ENCODE results near the gene HNMT. TPM values are rescaled to one million over a fixed set of nuclear protein-coding genes. Genes with fewer than 3 reads are reported as not detected.

The HNMT gene
- total and polyA plus RNA-seq, 2 of the 8 experiments (the other 6 are each of a cell fraction or from before 2014, with no cell fraction given): 1.6 to 3.6 TPM

DNA sequence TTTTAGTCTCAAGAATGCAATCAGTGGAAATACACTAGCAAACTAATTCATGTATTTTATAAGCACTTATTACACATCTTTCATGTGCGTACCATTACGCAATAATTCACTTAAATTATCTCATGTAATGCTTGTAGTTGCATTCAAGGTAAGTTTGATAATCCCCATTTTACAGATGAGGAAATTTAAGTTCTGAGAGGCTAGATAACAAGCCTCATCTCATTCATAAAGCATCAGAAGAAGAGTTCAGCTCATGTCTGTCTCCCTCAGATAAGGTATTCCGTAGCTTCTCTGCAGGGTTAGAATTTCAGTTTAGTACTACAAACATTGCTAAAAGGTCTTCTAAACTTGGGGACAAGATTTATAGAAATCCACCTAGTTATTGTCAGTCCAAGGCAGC lies 47.8 kb downstream of the HNMT start:
- FAIRE-seq (no peak), DNase-seq (ENCODE audit: low read depth in 1 of 2, low spot score in 2 of 2) (no peak)
- no peak for TF ChIP-seq TBP (IDR thresholded peaks at IDR 0.05; ENCODE audit: low read depth, low read length)
- TF ChIP-seq CEBPB (IDR thresholded peaks at IDR 0.05; ENCODE audit: low read depth, low read length): peak; percentile 82; the same call in 1 of the 2 replicates
- no peak overlapping the region for H2AFZ ChIP-seq (ENCODE audit: low read length)
- H2BK5ac ChIP-seq (ENCODE audit: low read depth, low read length): no peak overlapping the region
- H3K9me3 ChIP-seq (ENCODE audit: insufficient read depth in 2 of 2, low read depth in 1 of 2, low read length in 1 of 2): no peaks in the 10 kb centered on the region
- no peaks in the 10 kb centered on the region for H3K23me2 ChIP-seq (ENCODE audit: low read depth, low read length)
- no peak overlapping the region for H3K4me3 ChIP-seq (ENCODE audit: extremely low read depth in 1 of 4, insufficient read depth in 2 of 4, low read depth in 3 of 4, low read length in 4 of 4)
- H3K79me2 ChIP-seq (ENCODE audit: control insufficient read depth in 1 of 2, insufficient read depth in 2 of 2, low read length in 2 of 2): no peaks in the 10 kb centered on the region
- no peak overlapping the region for H3K14ac ChIP-seq (ENCODE audit: insufficient read length)
- no peaks in the 10 kb centered on the region for H4K20me1 ChIP-seq (replicated peaks in 1 of 2; ENCODE audit: control insufficient read depth in 1 of 2, insufficient read depth in 2 of 2, low read length in 2 of 2)
- ChIA-PET CTCF (ENCODE audit: partially characterized antibody) (interaction anchor here (1.6 kb wide), 1 partner anchor 32 kb away, joined by 3 read pairs; no protein-coding TSS in a partner anchor), POLR2A (ENCODE audit: partially characterized antibody) (no interaction called here)
- no peak overlapping the region for H3K9ac ChIP-seq (replicated peaks in 1 of 4; ENCODE audit: extremely low read depth in 1 of 4, low read depth in 3 of 4, low read length in 3 of 4)
- no peak overlapping the region for H3K56ac ChIP-seq (replicated peaks; ENCODE audit: insufficient read length, low read depth, low read length)
- no peak overlapping the region for H2BK12ac ChIP-seq (ENCODE audit: low read depth, low read length)
- no peak overlapping the region for H4K91ac ChIP-seq (replicated peaks; ENCODE audit: insufficient read length, low read length)
- H2BK15ac ChIP-seq (ENCODE audit: low read length): no peak overlapping the region
- H3K4me2 ChIP-seq (ENCODE audit: insufficient read depth in 1 of 2, low read depth in 2 of 2, low read length in 2 of 2): no peak overlapping the region
- H3K36me3 ChIP-seq (ENCODE audit: control insufficient read depth in 2 of 4, insufficient read depth in 4 of 4, low read length in 3 of 4): no peaks in the 10 kb centered on the region
- no peak overlapping the region for H3K4ac ChIP-seq (replicated peaks; ENCODE audit: insufficient read length, low read depth, low read length)
- no peaks in the 10 kb centered on the region for H3K79me1 ChIP-seq (ENCODE audit: low read depth, low read length)
- H2BK120ac ChIP-seq (replicated peaks; ENCODE audit: low read depth, low read length): no peak overlapping the region
- no peak overlapping the region for H3K27ac ChIP-seq (ENCODE audit: low read depth, low read length)
- no peak overlapping the region for H3K23ac ChIP-seq (ENCODE audit: insufficient read length)
- H2AK5ac ChIP-seq (ENCODE audit: low read depth, low read length): no peak overlapping the region
- H3K4me1 ChIP-seq (replicated peaks in 1 of 4; ENCODE audit: control insufficient read depth in 3 of 4, insufficient read depth in 4 of 4, low read length in 3 of 4): no peaks in the 10 kb centered on the region
- no peak overlapping the region for H4K8ac ChIP-seq (ENCODE audit: extremely low read depth, insufficient read depth, low read length)
- WGBS, 2 experiments (ENCODE audit: extremely low coverage in 1 of 2, insufficient coverage in 1 of 2, insufficient read length in 1 of 2, insufficient replicate concordance in 2 of 2, low coverage in 1 of 2, low lambda C conversion rate in 2 of 2, missing lambda C conversion rate in 1 of 2): 88% methylated on average over 3 of the region's 3 CpGs; no CpG with 5 or more reads in 1 of the 2 experiments
- no peak overlapping the region for H2BK20ac ChIP-seq (ENCODE audit: low read length)
- no peak overlapping the region for H3K18ac ChIP-seq (ENCODE audit: extremely low read depth, low read length)
- H3K27me3 ChIP-seq (replicated peaks in 1 of 4; ENCODE audit: control insufficient read depth in 3 of 4, extremely low read depth in 1 of 4, insufficient read depth in 3 of 4, low read length in 3 of 4): peaks cover 0 to 1% (median 0%) of the 10 kb centered on the region in 4 experiments; a peak in 1 of 7 replicates
- H4K5ac ChIP-seq (ENCODE audit: insufficient read length, low read depth, low read length): no peak overlapping the region
